Neural progenitor cell (in vitro differentiated cells): ENCODE data around the gene PRR15L. TPM values are rescaled to one million over a fixed set of nuclear protein-coding genes. Genes with fewer than 3 reads are reported as not detected.

Experiments used
- DNase-seq: peaks from one replicate; pipeline ENCODE4 v3.0.0-alpha.2; 2016; ENCODE audit warnings: low spot score
- H2AFZ ChIP-seq: fragments of 200-600 bp; sonication (generic); replicated peaks from 2 replicates; pipeline ENCODE4 v1.6.1; 2016; ENCODE audit warnings: antibody characterized with exemption
- H3F3A ChIP-seq: fragments of 200-600 bp; sonication (generic); 2 replicates; pipeline ENCODE4 v1.6.1; 2016; ENCODE audit warnings: antibody characterized with exemption, low read depth
- H3K27ac ChIP-seq: fragments of 200-600 bp; sonication (generic); 2 replicates; pipeline ENCODE4 v1.5.1; 2016; ENCODE audit warnings: mild to moderate bottlenecking
- H3K27me3 ChIP-seq: fragments of 200-600 bp; sonication (generic); 2 replicates; pipeline ENCODE4 v1.6.1; 2016; ENCODE audit warnings: mild to moderate bottlenecking, moderate library complexity
- H3K36me3 ChIP-seq: fragments of 200-600 bp; sonication (generic); 2 replicates; pipeline ENCODE4 v1.5.1; 2016
- H3K4me1 ChIP-seq: fragments of 200-600 bp; sonication (generic); 2 replicates; pipeline ENCODE4 v1.6.1; 2016; ENCODE audit warnings: mixed run types
- H3K4me2 ChIP-seq: fragments of 200-600 bp; sonication (generic); 2 replicates; pipeline ENCODE4 v1.6.1; 2016
- H3K4me3 ChIP-seq: fragments of 200-600 bp; sonication (generic); 2 replicates; pipeline ENCODE4 v1.5.1; 2016
- H3K79me2 ChIP-seq: fragments of 200-600 bp; sonication (generic); 2 replicates; pipeline ENCODE4 v1.6.1; 2016; ENCODE audit warnings: low read depth
- H3K9ac ChIP-seq: fragments of 200-600 bp; sonication (generic); 2 replicates; pipeline ENCODE4 v1.6.1; 2016
- H3K9me3 ChIP-seq: fragments of 200-600 bp; sonication (generic); 2 replicates; pipeline ENCODE4 v1.5.1; 2016; ENCODE audit warnings: low read depth
- H4K20me1 ChIP-seq: fragments of 200-600 bp; sonication (generic); 2 replicates; pipeline ENCODE4 v1.6.1; 2016; ENCODE audit warnings: low read depth
- H3K27ac Mint-ChIP-seq: 3 replicates; pipeline ENCODE4 v1.8.0; 2021; ENCODE audit warnings: mixed read lengths
- H3K27me3 Mint-ChIP-seq: 2 replicates; pipeline ENCODE4 v1.8.0; 2022; ENCODE audit warnings: low read depth, mild to moderate bottlenecking, inconsistent platforms, moderate library complexity, mixed read lengths; ENCODE audit not compliant: insufficient read depth
- H3K36me3 Mint-ChIP-seq: 3 replicates; pipeline ENCODE4 v1.8.0; 2021; ENCODE audit warnings: mixed read lengths
- H3K4me1 Mint-ChIP-seq: 3 replicates; pipeline ENCODE4 v1.8.0; 2021; ENCODE audit warnings: mixed read lengths
- H3K4me3 Mint-ChIP-seq: 3 replicates; pipeline ENCODE4 v1.8.0; 2021; ENCODE audit warnings: mild to moderate bottlenecking, moderate library complexity, mixed read lengths
- H3K9me3 Mint-ChIP-seq: 3 replicates; pipeline ENCODE4 v1.8.0; 2020; ENCODE audit warnings: mixed read lengths
- CTCF ChIP-seq: fragments of 200-600 bp; sonication (generic); IDR thresholded peaks from 2 replicates; pipeline ENCODE4 v1.5.1; 2017; ENCODE audit warnings: antibody characterized with exemption, mild to moderate bottlenecking
- EZH2 ChIP-seq: fragments of 200-600 bp; sonication (generic); IDR thresholded peaks from 2 replicates; pipeline ENCODE4 v1.6.1; 2017; ENCODE audit warnings: antibody characterized with exemption, mild to moderate bottlenecking, moderate library complexity
- EZH2phosphoT487 ChIP-seq: fragments of 200-600 bp; sonication (generic); IDR thresholded peaks from 2 replicates; pipeline ENCODE4 v1.6.1; 2017; ENCODE audit warnings: antibody characterized with exemption
- total RNA-seq: library from RNA; depleted of rRNA; stranded (reverse); fragments of >200 nt; gene quantifications from 2 replicates; pipeline ENCODE4 v1.2.3, GENCODE V29; 2015; ENCODE audit warnings: low replicate concordance

The PRR15L gene
- total RNA-seq, 1 donor from 2014 or later = not detected

DNA sequence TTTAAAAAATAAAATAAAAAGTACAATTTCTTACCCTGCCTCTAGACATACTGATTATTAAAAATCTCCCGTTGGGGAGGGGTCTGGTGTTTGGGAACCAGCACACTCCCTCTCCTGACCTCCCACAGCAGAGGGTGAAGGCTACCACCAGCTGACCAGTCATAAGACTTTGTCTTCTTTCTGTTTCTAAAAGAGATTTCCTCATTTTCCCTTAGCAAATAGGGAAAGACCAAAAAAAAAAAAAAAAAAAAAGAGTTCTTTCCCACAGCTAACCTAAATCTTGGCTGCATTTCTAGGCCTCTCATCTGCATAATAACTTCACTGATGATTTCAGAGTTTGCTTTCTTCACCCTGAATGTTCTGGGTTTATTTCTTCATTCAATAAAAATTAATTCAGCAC lies 43.5 kb upstream of the PRR15L start:
- no peak overlapping the region for H3K4me3 ChIP-seq
- no peaks in the 10 kb centered on the region for H3K36me3 Mint-ChIP-seq
- H2AFZ ChIP-seq = no peak overlapping the region
- H3K9me3 ChIP-seq = no peaks in the 10 kb centered on the region
- peaks cover 64% of the 10 kb centered on the region for H3F3A ChIP-seq
- H3K27ac ChIP-seq = peak overlapping the region; percentile 90
- H3K4me1 ChIP-seq = peaks cover 72% of the 10 kb centered on the region
- no peaks in the 10 kb centered on the region for H3K79me2 ChIP-seq
- no peaks in the 10 kb centered on the region for H4K20me1 ChIP-seq
- no peaks in the 10 kb centered on the region for H3K9me3 Mint-ChIP-seq
- no peak for DNase-seq
- H3K4me1 Mint-ChIP-seq = peaks cover 73% of the 10 kb centered on the region
- H3K36me3 ChIP-seq = no peaks in the 10 kb centered on the region
- H3K9ac ChIP-seq = no peak overlapping the region
- TF ChIP-seq EZH2 (no peak), EZH2phosphoT487 (no peak), CTCF (no peak)
- peaks cover 10% of the 10 kb centered on the region for H3K27me3 Mint-ChIP-seq
- no peaks in the 10 kb centered on the region for H3K27me3 ChIP-seq
- no peak overlapping the region for H3K4me2 ChIP-seq
- peak overlapping the region; percentile 66 for H3K4me3 Mint-ChIP-seq
- peak overlapping the region; percentile 98 for H3K27ac Mint-ChIP-seq

- Mint-ChIP-seq H3K36me3 (no peaks in the 10 kb centered on the region), H3K27ac (peak overlapping the region; percentile 97), H3K4me1 (peaks cover 74% of the 10 kb centered on the region), H3K27me3 (peaks cover 9% of the 10 kb centered on the region), H3K4me3 (peak overlapping the region; percentile 46), H3K9me3 (no peaks in the 10 kb centered on the region)
- Histone ChIP-seq H2AFZ (no peak overlapping the region), H3K36me3 (no peaks in the 10 kb centered on the region), H4K20me1 (no peaks in the 10 kb centered on the region), H3K9me3 (no peaks in the 10 kb centered on the region), H3K4me1 (peaks cover 72% of the 10 kb centered on the region), H3K27me3 (no peaks in the 10 kb centered on the region), H3K4me2 (no peak overlapping the region), H3K4me3 (no peak overlapping the region), H3K9ac (no peak overlapping the region), H3F3A (peaks cover 64% of the 10 kb centered on the region), H3K27ac (no peak overlapping the region), H3K79me2 (no peaks in the 10 kb centered on the region)
- no peak for DNase-seq
- TF ChIP-seq CTCF (no peak), EZH2phosphoT487 (no peak), EZH2 (no peak)
Observed at GRCh38 chr17:47999582-47999981, 41.9 kb upstream of the PRR15L start.

GRCh38 chr17:47998044-47998443 lies 40.4 kb upstream of the PRR15L start:
- peaks cover 72% of the 10 kb centered on the region for H3K4me1 ChIP-seq
- no peaks in the 10 kb centered on the region for H3K9me3 Mint-ChIP-seq
- TF ChIP-seq EZH2phosphoT487 (no peak), EZH2 (no peak), CTCF (no peak)

More at GRCh38 chr17:47998044-47998443, 40.4 kb upstream of the PRR15L start:
- no peak overlapping the region for H2AFZ ChIP-seq
- no peaks in the 10 kb centered on the region for H3K79me2 ChIP-seq
- H3K27ac ChIP-seq = no peak overlapping the region
- Mint-ChIP-seq H3K27ac (peak overlapping the region; percentile 97), H3K4me3 (no peak overlapping the region), H3K27me3 (peaks cover 6% of the 10 kb centered on the region), H3K4me1 (peaks cover 74% of the 10 kb centered on the region), H3K36me3 (no peaks in the 10 kb centered on the region)
- H3K4me2 ChIP-seq = no peak overlapping the region
- H3F3A ChIP-seq = peaks cover 64% of the 10 kb centered on the region
- no peak for DNase-seq
- H3K36me3 ChIP-seq = no peaks in the 10 kb centered on the region
- H3K9ac ChIP-seq = no peak overlapping the region
- H4K20me1 ChIP-seq = no peaks in the 10 kb centered on the region
- H3K4me3 ChIP-seq = no peak overlapping the region
- no peaks in the 10 kb centered on the region for H3K27me3 ChIP-seq
- H3K9me3 ChIP-seq = no peaks in the 10 kb centered on the region
